BJ (cell line): Measurements from ENCODE around the gene DCTN4. TPM values are rescaled to one million over a fixed set of nuclear protein-coding genes. Genes with fewer than 3 reads are reported as not detected.

Experiments
- CTCF ChIA-PET: fragments of 350-600 bp; formaldehyde crosslinking; extraction: SDS; loops from one replicate; lab custom pipeline; 2021; ENCODE audit warnings: antibody characterized with exemption, inconsistent platforms; lab: Yijun Ruan, JAX
- POLR2A ChIA-PET: fragments of 300-600 bp; sonication (Branson Sonifier 250); formaldehyde crosslinking; extraction: SDS; loops from one replicate; lab custom pipeline; 2021; ENCODE audit warnings: antibody characterized with exemption; lab: Charles Lee
- DNase-seq: peaks from one replicate; pipeline ENCODE4 v3.0.0-alpha.2; 2011; ENCODE audit warnings: low read depth
- H3K27me3 ChIP-seq: 2 replicates; pipeline ENCODE4 v1.6.0; 2011; ENCODE audit warnings: low read length; ENCODE audit not compliant: control insufficient read depth, insufficient read depth
- H3K36me3 ChIP-seq: 2 replicates; pipeline ENCODE4 v1.5.1; 2011; ENCODE audit warnings: low read length; ENCODE audit not compliant: control insufficient read depth, insufficient read depth
- H3K4me3 ChIP-seq: 2 replicates; pipeline ENCODE4 v1.5.1; 2011; ENCODE audit warnings: low read depth, mild to moderate bottlenecking, control low read depth, low read length
- polyA plus RNA-seq: library from polyadenylated mRNA; depleted of rRNA; stranded (reverse); fragments of >200 nt; gene quantifications from 2 replicates; pipeline ENCODE4 v1.2.3, GENCODE V29; 2011
- TF ChIP-seq, protein P1 (sequence below): IDR thresholded peaks from 2 replicates; pipeline ENCODE4 v1.5.1; 2011; ENCODE audit warnings: low read depth, mild to moderate bottlenecking, control low read depth, inconsistent platforms, low read length, moderate library complexity; ENCODE audit not compliant: insufficient read depth

The DCTN4 gene
- polyA plus RNA-seq, 1 experiment: 50.2 TPM

DNA sequence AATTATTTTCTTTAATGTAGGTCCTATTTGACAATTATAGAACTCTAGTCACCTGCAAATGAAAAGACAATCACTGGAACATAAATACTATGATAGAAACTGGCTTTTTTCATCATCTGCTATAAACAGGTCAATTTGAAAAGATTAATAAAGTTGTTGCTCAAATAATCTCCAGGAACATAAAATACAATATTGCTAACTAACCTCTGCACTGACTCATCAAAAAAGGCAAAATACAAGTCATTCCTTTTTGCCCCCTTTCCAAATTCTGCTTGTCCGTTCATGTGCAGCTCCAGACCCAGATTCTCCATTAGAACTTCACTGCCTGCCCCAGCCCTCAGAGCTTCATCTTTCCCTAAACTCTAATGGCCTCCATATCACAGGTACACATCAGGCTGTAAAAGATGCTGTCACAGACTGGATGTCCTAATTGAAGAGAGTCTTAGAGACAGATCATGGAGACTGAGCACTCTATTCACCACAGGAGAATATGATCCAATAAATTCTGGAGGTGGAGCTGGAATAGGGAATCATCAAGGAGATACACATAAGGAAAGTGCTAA, 1.6 kb downstream of the DCTN4 start:
- ChIA-PET POLR2A (interaction anchor here (0.6 kb wide), 1 partner anchor 358 kb away, joined by 7 read pairs; no protein-coding TSS in a partner anchor), CTCF (interaction anchor here (0.8 to 1.0 kb wide), 2 partner anchors 21 to 44 kb away, joined by 3 to 4 read pairs; partner anchors contain the start of gene SMIM3)
- H3K4me3 ChIP-seq: peak overlapping the region; percentile 11
- TF ChIP-seq, protein P1, sequence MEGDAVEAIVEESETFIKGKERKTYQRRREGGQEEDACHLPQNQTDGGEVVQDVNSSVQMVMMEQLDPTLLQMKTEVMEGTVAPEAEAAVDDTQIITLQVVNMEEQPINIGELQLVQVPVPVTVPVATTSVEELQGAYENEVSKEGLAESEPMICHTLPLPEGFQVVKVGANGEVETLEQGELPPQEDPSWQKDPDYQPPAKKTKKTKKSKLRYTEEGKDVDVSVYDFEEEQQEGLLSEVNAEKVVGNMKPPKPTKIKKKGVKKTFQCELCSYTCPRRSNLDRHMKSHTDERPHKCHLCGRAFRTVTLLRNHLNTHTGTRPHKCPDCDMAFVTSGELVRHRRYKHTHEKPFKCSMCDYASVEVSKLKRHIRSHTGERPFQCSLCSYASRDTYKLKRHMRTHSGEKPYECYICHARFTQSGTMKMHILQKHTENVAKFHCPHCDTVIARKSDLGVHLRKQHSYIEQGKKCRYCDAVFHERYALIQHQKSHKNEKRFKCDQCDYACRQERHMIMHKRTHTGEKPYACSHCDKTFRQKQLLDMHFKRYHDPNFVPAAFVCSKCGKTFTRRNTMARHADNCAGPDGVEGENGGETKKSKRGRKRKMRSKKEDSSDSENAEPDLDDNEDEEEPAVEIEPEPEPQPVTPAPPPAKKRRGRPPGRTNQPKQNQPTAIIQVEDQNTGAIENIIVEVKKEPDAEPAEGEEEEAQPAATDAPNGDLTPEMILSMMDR: no peak
- DNase-seq: no peak
- H3K36me3 ChIP-seq: 0 out of 2 replicates have a peak, but pooled peaks cover 1% of the 10 kb centered on the region
- H3K27me3 ChIP-seq: no peaks in the 10 kb centered on the region

DNA sequence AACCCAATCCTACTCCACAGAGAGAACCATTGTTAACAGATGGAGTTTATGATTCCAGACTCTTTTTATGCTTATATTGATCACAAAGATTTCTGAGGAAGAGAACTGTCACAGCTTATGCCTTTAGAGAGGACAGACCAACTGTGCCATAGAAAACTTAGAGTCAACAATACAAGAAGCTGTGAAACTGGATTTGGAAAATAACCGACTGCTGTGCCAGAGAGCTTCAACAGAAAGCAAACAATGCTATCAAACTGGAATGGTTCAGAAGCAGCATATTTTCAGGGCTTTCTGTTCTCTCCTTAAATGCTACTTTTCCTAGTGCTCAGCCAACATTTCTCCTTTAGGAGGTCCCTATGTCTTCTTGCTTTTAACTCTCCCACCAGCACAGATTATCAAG, 5.0 kb downstream of the DCTN4 start:
- ChIA-PET CTCF (interaction anchor here (0.8 to 2.5 kb wide), 2 partner anchors 47 to 93 kb away, joined by 3 to 6 read pairs; partner anchors contain the start of gene IRGM), POLR2A (no interaction called here)
- H3K36me3 ChIP-seq: 0 out of 2 replicates have a peak, but pooled peaks cover 1% of the 10 kb centered on the region
- no peaks in the 10 kb centered on the region for H3K27me3 ChIP-seq
- no peak overlapping the region for H3K4me3 ChIP-seq
- TF ChIP-seq, protein P1: no peak
- no peak for DNase-seq

DNA sequence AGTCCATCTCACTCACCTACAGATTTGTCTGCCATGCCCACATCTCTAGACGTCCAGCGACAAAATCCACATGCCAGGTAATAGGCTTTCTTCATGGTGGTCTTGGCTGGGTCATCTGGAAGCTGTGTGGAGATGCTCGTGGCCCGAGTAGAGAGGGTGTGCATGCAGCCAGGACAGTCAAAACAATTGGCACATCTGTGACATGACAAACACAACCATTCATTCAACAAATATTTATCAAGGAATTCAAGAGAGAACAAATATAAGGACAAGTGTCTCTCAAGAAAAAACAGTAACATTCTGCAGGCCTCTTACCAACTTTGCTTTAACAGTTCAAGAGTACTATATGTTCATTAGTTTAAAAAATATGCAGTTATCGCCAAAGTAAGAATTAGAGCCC, 5.4 kb downstream of the DCTN4 start:
- CTCF ChIA-PET: interaction anchor here (0.8 to 2.5 kb wide), 3 partner anchors 16 to 93 kb away, joined by 3 to 6 read pairs (median 3); partner anchors contain the start of gene IRGM
- POLR2A ChIA-PET: no interaction called here
- TF ChIP-seq, protein P1: no peak
- Histone ChIP-seq H3K36me3 (0 out of 2 replicates have a peak, but pooled peaks cover 1% of the 10 kb centered on the region), H3K4me3 (no peak overlapping the region), H3K27me3 (no peaks in the 10 kb centered on the region)
- no peak for DNase-seq

DNA sequence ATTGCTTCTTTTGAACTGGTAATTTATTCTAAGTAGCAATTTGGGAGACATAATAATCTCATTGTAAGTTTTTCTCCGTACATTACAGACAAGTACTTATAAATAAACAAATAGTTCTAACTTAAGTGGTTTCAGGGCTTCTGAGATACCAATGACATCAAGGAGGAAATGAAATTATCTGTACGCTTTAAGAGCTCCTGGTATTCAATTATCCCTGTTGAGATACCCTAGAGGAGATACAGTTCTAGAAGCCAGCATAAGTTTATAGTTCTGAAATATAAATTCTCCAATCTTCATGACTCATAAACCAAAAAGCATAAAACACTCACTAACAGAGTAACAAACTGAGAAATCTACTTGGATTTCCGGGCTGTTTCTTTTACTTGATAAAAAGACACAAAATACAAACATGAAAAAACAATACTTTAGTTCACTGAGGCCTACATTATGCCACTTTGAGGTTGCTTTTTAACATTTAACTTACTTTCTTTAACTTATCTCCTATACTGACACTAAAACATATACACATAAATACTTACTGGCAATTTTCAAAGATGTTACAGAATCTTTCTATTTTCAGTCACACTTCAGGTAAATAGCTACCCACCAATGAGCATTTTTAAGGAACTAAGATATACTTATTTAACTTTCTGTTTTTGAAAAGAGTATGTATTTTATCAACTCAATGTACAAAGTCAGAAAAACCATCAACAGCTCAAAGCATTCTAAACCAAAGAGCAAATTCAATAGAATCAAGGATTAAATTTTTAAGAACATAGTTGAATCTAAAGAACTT, 7.5 kb downstream of the DCTN4 start:
- no peak overlapping the region for H3K4me3 ChIP-seq

More for the DNA sequence above, 7.5 kb downstream of the DCTN4 start:
- CTCF ChIA-PET: interaction anchor here (1.1 to 2.3 kb wide), 3 partner anchors 10 to 63 kb away, joined by 3 to 7 read pairs (median 4); no protein-coding TSS in a partner anchor
- POLR2A ChIA-PET: no interaction called here
- no peak for DNase-seq
- Histone ChIP-seq H3K36me3 (0 out of 2 replicates have a peak, but pooled peaks cover 1% of the 10 kb centered on the region), H3K27me3 (no peaks in the 10 kb centered on the region)
- TF ChIP-seq, protein P1: no peak
